GM23248 (cell line): ENCODE data around the gene LAG3. TPM values are rescaled to one million over a fixed set of nuclear protein-coding genes. Genes with fewer than 3 reads are reported as not detected.

Experiments used
- DNase-seq: peaks from one replicate; pipeline ENCODE4 v3.0.0-alpha.2; 2015
- H2AFZ ChIP-seq: fragments of 200-600 bp; sonication (generic); 2 replicates; pipeline ENCODE4 v1.6.1; 2016; ENCODE audit warnings: antibody characterized with exemption
- H3F3A ChIP-seq: fragments of 200-600 bp; sonication (generic); 2 replicates; pipeline ENCODE4 v1.6.1; 2016; ENCODE audit warnings: mild to moderate bottlenecking, antibody characterized with exemption, mixed run types; ENCODE audit not compliant: insufficient read depth
- H3K27ac ChIP-seq: fragments of 200-600 bp; sonication (generic); 2 replicates; pipeline ENCODE4 v1.5.1; 2016; ENCODE audit warnings: mild to moderate bottlenecking
- H3K27me3 ChIP-seq: fragments of 200-600 bp; sonication (generic); replicated peaks from 2 replicates; pipeline ENCODE4 v1.6.1; 2016; ENCODE audit warnings: mild to moderate bottlenecking; ENCODE audit not compliant: insufficient read depth
- H3K36me3 ChIP-seq: fragments of 200-600 bp; sonication (generic); 2 replicates; pipeline ENCODE4 v1.6.1; 2016; ENCODE audit warnings: low read depth, mild to moderate bottlenecking
- H3K4me1 ChIP-seq: fragments of 200-600 bp; sonication (generic); 2 replicates; pipeline ENCODE4 v1.6.1; 2016; ENCODE audit warnings: mild to moderate bottlenecking; ENCODE audit not compliant: insufficient read depth
- H3K4me2 ChIP-seq: fragments of 200-600 bp; sonication (generic); one replicate; pipeline ENCODE4 v1.6.1; 2016; ENCODE audit warnings: mild to moderate bottlenecking; ENCODE audit not compliant: unreplicated experiment
- H3K4me3 ChIP-seq: fragments of 200-600 bp; sonication (generic); 2 replicates; pipeline ENCODE4 v1.5.1; 2016; ENCODE audit warnings: mild to moderate bottlenecking
- H3K79me2 ChIP-seq: fragments of 200-600 bp; sonication (generic); 2 replicates; pipeline ENCODE4 v1.6.1; 2016; ENCODE audit warnings: mild to moderate bottlenecking; ENCODE audit not compliant: insufficient read depth
- H3K9ac ChIP-seq: fragments of 200-600 bp; sonication (generic); 2 replicates; pipeline ENCODE4 v1.6.1; 2016; ENCODE audit warnings: mild to moderate bottlenecking
- H3K9me2 ChIP-seq: fragments of 200-600 bp; sonication (generic); 2 replicates; pipeline ENCODE4 v1.6.1; 2016; ENCODE audit warnings: mixed run types, mild to moderate bottlenecking, moderate library complexity; ENCODE audit not compliant: insufficient read depth
- H3K9me3 ChIP-seq: fragments of 200-600 bp; sonication (generic); one replicate; pipeline ENCODE4 v1.6.1; 2017; ENCODE audit warnings: low read depth
- H4K20me1 ChIP-seq: fragments of 200-600 bp; sonication (generic); 2 replicates; pipeline ENCODE4 v1.6.0; 2016; ENCODE audit not compliant: insufficient read depth
- EZH2 ChIP-seq: fragments of 200-600 bp; sonication (generic); IDR thresholded peaks from 2 replicates; pipeline ENCODE4 v1.6.1; 2018; ENCODE audit warnings: antibody characterized with exemption, mild to moderate bottlenecking; ENCODE audit not compliant: insufficient read depth, poor library complexity, severe bottlenecking
- EZH2phosphoT487 ChIP-seq: fragments of 200-600 bp; sonication (generic); IDR thresholded peaks from 2 replicates; pipeline ENCODE4 v1.6.1; 2018; ENCODE audit warnings: antibody characterized with exemption, moderate library complexity, mild to moderate bottlenecking, low read depth; ENCODE audit not compliant: insufficient read depth
- WGBS, 2 experiments: methylation state at CpG; one replicate each; pipeline ENCODE4 v1.1.6; 2015 to 2017; ENCODE audit warnings: low lambda C conversion rate in 2 of 2, low coverage in 1 of 2; ENCODE audit errors: missing lambda C conversion rate in 2 of 2; 5-methylcytosine and 5-hydroxymethylcytosine counted together
- in situ Hi-C: fragments of 300-500 bp; cut with MboI; formaldehyde crosslinking; loops from 2 replicates; pipeline ENCODE4 v1.15.0; 2020
- polyA plus RNA-seq: library from polyadenylated mRNA; unstranded; fragments of >200 nt; fragmentation: Nextera tagmentation; extraction: Ambion mirVana; gene quantifications from 2 replicates; pipeline ENCODE4 v1.2.1, GENCODE V29; 2016
- total RNA-seq: library from RNA; depleted of rRNA; stranded (reverse); fragments of >200 nt; shearing (Covaris generic); gene quantifications from 2 replicates; pipeline ENCODE4 v1.2.3, GENCODE V29; 2014

The LAG3 gene
- total and polyA plus RNA-seq, 2 experiments from 2014 or later, result 0.29 TPM; not detected in 1

GRCh38 chr12:6818222-6818621 lies 45.9 kb downstream of the LAG3 start:
- H3K9me3 ChIP-seq, result no peaks in the 10 kb centered on the region
- H3K36me3 ChIP-seq, result no peaks in the 10 kb centered on the region
- no peaks in the 10 kb centered on the region for H3F3A ChIP-seq
- no peak overlapping the region for H3K9ac ChIP-seq
- no peaks in the 10 kb centered on the region for H3K9me2 ChIP-seq
- H3K27ac ChIP-seq, result no peak overlapping the region
- H3K4me3 ChIP-seq, result no peak overlapping the region
- no peaks in the 10 kb centered on the region; the same call in 1 of the 2 replicates for H3K4me1 ChIP-seq
- no peak overlapping the region for H3K4me2 ChIP-seq
- no peak overlapping the region for H2AFZ ChIP-seq
- TF ChIP-seq EZH2phosphoT487, result no peak
- TF ChIP-seq EZH2, result no peak
- in situ Hi-C loops, result no loop called here
- DNase-seq, result no peak
- WGBS, 2 experiments, result 43 to 44% methylated on average over 10 of the region's 10 CpGs
- peaks cover 18% of the 10 kb centered on the region for H3K27me3 ChIP-seq
- no peaks in the 10 kb centered on the region for H4K20me1 ChIP-seq
- no peaks in the 10 kb centered on the region for H3K79me2 ChIP-seq

GRCh38 chr12:6818645-6819044 lies 46.3 kb downstream of the LAG3 start:
- H3K27me3 ChIP-seq, result peaks cover 15% of the 10 kb centered on the region
- no peaks in the 10 kb centered on the region for H3K36me3 ChIP-seq
- in situ Hi-C loops, result no loop called here
- H3F3A ChIP-seq, result no peaks in the 10 kb centered on the region
- H2AFZ ChIP-seq, result no peak overlapping the region
- H4K20me1 ChIP-seq, result no peaks in the 10 kb centered on the region
- H3K9ac ChIP-seq, result no peak overlapping the region
- no peaks in the 10 kb centered on the region for H3K9me3 ChIP-seq
- no peaks in the 10 kb centered on the region; the same call in 1 of the 2 replicates for H3K4me1 ChIP-seq
- no peak for TF ChIP-seq EZH2
- TF ChIP-seq EZH2phosphoT487, result no peak
- no peak overlapping the region for H3K4me2 ChIP-seq
- whole genome bisulfite sequencing, 2 experiments, result 45 to 47% methylated on average over 5 of the region's 5 CpGs
- no peak for DNase-seq
- H3K9me2 ChIP-seq, result no peaks in the 10 kb centered on the region
- H3K27ac ChIP-seq, result no peak overlapping the region
- H3K79me2 ChIP-seq, result no peaks in the 10 kb centered on the region
- no peak overlapping the region for H3K4me3 ChIP-seq

GRCh38 chr12:6819106-6820030 lies 47.0 kb downstream of the LAG3 start:
- Histone ChIP-seq H3K4me3 (no peak overlapping the region), H4K20me1 (no peaks in the 10 kb centered on the region), H3K27me3 (peaks cover 13% of the 10 kb centered on the region), H3F3A (no peaks in the 10 kb centered on the region), H3K9ac (no peak overlapping the region), H3K9me2 (no peaks in the 10 kb centered on the region), H2AFZ (no peak overlapping the region), H3K36me3 (no peaks in the 10 kb centered on the region), H3K4me1 (no peaks in the 10 kb centered on the region; the same call in 1 of the 2 replicates), H3K9me3 (no peaks in the 10 kb centered on the region), H3K4me2 (no peak overlapping the region), H3K27ac (no peak overlapping the region), H3K79me2 (no peaks in the 10 kb centered on the region)
- TF ChIP-seq EZH2, result no peak
- TF ChIP-seq EZH2phosphoT487, result no peak
- no peak for DNase-seq
- 69 to 72% methylated on average over 13 of the region's 13 CpGs for WGBS, 2 experiments
- in situ Hi-C loops, result no loop called here

GRCh38 chr12:6820166-6820565 lies 47.8 kb downstream of the LAG3 start:
- Histone ChIP-seq H3F3A (no peaks in the 10 kb centered on the region; the same call in 1 of the 2 replicates), H3K9me3 (no peaks in the 10 kb centered on the region), H3K4me3 (no peak overlapping the region), H2AFZ (no peak overlapping the region), H4K20me1 (no peaks in the 10 kb centered on the region), H3K4me1 (peaks cover 5% of the 10 kb centered on the region), H3K27ac (no peak overlapping the region), H3K36me3 (no peaks in the 10 kb centered on the region), H3K79me2 (no peaks in the 10 kb centered on the region), H3K9ac (no peak overlapping the region), H3K4me2 (no peak overlapping the region), H3K9me2 (no peaks in the 10 kb centered on the region), H3K27me3 (peaks cover 9% of the 10 kb centered on the region)
- no peak for DNase-seq
- in situ Hi-C loops, result no loop called here
- 85 to 86% methylated on average over 5 of the region's 5 CpGs for WGBS, 2 experiments
- TF ChIP-seq EZH2phosphoT487, result no peak
